ENCODE data around the gene FGF16. TPM values are rescaled to one million over a fixed set of nuclear protein-coding genes. Genes with fewer than 3 reads are reported as not detected.
"Not testable (repeated sequence)": the region's sequence is repeated elsewhere in the genome, so short reads cannot be mapped to it uniquely, and the experiment has no call there.

The FGF16 gene
- total RNA-seq, 2 donors from 2014 or later, result not detected

DNA sequence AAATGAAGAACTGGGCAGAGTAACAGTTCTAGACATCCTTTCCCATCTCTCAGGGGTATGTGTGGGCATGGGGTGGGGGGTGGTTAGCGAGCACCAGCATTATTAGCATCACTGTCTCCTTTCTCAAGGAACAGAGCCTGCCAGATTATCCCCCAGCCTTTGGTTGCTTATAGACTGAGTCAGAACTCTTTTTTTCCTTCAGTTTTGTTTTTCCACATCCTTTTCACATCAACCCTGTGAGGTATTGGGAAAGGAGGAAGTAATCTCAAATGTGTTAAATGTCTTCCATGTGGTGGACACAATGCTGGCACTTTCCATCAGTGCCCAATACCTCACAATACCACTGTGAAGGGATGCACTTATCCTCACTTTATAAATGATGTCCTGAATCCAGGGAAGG is 3.1 kb upstream of the FGF16 start:
- ATAC-seq, result no peak
- no peak for DNase-seq
- intact Hi-C loops (cut with DNase I, micrococcal nuclease), result no loop called here

DNA sequence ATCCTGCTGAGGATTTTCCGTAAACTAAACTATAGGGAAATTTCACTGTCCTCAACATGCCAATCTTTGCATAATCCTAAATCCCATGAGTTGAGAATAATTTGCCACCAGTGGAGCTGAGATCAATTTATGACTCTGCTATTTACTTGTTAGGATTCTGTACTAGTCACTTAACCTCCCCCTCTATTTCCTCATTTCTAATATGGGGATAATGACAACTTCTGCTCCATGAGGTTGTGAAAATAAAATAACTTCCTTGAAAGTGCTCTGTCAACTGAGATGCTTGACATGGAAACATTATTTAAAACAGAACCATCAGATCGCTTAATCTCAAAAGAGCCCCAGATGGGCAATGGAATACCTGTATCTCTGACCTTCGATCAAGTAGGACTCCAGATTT is 2.6 kb upstream of the FGF16 start:
- intact Hi-C loops (cut with DNase I, micrococcal nuclease), result no loop called here
- ATAC-seq, result no peak
- DNase-seq, result no peak

DNA sequence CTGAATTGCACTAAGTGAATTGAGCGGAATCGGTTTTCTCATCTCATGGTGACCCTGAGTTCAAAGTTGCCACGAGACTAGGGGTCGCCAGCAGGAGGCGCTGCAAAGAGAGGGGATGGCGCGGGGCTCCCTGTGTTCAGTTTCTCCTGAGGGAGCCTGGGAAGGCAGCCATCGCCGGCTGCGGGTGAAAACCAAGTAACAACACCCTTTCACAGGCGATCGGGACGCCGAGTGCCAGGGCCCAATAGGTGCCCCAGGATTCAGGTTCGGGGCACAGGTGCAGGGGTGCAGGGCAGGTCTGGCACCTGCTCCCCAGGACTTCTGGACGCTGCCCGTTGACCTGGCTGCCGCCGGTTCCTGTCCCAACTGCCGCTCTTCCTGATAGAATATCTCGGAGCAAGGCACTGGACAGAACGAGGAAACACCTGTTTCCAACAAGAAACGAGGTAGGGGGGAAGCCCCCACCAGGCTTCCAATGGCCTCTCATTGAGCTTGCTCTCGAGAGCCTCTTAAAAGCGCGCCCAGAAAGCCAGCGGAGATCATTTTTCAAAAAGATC is 1.1 kb upstream of the FGF16 start:
- peak in 1 of 2 donors; percentile 25 for DNase-seq
- ATAC-seq, result peak; percentile 49
- intact Hi-C loops (cut with DNase I, micrococcal nuclease), result no loop called here

DNA sequence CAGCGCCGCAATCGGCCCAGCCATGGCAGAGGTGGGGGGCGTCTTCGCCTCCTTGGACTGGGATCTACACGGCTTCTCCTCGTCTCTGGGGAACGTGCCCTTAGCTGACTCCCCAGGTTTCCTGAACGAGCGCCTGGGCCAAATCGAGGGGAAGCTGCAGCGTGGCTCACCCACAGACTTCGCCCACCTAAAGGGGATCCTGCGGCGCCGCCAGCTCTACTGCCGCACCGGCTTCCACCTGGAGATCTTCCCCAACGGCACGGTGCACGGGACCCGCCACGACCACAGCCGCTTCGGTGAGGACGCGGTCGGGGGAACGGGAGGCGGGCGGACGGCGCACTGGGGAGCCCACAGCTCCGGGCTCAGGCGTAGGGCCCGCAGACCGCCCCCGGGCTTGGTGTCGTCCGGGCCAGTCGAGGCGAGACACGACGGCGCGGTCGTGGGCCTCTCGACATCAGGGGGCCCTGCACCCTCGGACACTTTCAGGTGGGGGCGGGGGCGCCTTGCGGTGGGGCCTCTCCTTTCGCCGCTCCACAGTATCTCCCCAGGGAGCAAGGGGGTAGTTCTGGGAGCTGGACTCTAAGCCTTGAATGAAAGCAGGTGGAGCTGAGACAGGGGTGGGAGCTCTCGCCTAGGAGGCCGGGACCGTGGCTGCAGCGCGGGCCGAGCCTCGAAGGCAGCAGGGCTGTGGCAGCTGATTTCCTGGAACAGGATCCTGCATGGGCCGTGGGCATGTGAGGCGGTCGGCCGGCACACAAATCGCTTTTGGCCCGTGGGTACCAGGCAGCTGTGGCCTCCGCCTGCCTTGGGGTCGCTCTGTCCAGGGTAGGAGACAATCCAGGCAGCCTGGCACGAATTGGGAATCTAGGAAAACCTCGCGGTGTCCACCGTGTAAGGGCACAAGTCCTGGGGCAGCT is 722 bp downstream of the FGF16 start:
- DNase-seq (no peak), ATAC-seq (no peak)
- intact Hi-C loops (cut with DNase I, micrococcal nuclease), result no loop called here

DNA sequence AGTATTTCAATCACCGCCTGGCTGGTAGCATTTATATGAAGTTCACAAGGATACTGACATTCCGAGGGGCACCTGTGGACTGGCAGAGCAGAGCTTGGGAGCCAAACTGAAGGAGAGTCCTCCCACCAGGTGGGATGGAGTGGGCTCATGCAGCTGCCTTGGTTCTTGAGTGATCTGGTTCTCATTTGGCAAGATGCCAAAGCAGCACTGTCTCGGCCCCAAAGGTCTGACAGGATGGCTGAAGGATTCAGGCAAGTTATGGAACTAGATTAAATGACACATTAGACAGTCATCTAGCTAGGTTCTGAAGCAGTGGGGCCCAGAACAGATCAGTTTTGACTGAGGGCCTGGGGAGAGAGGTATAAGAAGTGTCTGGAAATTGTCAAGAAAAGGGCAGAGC is 3.2 kb downstream of the FGF16 start:
- DNase-seq (no peak), ATAC-seq (no peak)
- intact Hi-C loops (cut with DNase I, micrococcal nuclease), result no loop called here

DNA sequence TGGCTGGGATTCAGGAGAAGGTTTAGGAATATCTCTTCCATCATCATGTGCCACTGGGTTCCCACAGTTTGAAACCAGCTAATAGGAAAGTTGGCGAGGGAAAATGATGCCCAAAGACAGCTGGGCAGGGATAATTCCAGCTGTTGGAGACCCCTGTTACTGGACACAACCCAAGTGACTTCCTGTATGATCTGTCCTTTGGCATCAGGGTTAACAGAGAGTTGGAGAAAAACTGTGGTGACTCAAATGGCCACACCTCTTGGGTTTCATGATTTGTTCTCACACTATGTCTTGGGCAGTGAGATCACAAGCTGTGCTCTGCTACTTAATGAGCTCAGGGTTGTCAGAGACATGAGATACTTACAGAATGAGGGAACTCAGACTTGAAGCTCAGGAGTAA is 3.8 kb downstream of the FGF16 start:
- ATAC-seq, result no peak
- intact Hi-C loops (cut with DNase I, micrococcal nuclease), result no loop called here
- DNase-seq, result no peak

DNA sequence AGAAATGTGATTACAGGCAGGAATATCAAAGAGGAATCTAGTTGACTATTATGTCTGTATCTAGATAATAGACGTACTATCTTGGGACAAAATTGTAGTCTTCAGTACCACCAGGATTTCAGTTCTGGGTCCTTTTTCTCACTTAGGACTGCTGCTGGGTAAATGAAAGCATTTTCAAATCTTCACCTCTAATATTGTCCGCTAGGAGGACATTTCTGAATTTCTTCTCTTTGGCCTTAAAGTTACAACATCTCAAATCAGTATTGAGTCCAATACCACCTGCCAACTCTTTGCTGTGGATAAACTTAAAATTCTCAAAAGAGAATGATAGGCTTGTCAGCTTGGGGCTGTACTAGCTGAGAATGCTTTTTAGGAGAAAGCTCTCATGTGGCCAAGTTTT is 6.0 kb downstream of the FGF16 start:
- DNase-seq (no peak), ATAC-seq (no peak)
- intact Hi-C loops (cut with DNase I, micrococcal nuclease), result no loop called here

DNA sequence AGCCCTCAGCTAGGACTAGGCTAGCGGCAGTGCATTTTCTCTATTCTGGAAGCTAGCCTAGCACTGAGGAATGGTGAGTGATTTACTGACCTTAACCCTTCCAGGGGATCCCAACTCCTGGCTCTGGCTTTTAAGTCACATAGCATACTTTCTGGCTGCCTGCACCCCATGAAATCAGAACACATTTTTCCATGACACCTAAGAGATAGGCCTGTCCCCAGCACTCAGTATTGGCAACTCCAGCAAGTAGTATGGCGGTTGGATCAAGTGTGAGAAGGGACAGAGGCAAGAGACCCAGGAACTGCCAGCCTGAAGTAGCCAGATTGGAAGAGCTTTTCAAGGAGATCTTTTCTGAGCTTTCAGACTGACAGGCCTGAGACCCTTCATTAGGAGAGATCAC is 8.2 kb downstream of the FGF16 start:
- intact Hi-C loops (cut with DNase I, micrococcal nuclease), result no loop called here
- ATAC-seq (no peak), DNase-seq (no peak)

DNA sequence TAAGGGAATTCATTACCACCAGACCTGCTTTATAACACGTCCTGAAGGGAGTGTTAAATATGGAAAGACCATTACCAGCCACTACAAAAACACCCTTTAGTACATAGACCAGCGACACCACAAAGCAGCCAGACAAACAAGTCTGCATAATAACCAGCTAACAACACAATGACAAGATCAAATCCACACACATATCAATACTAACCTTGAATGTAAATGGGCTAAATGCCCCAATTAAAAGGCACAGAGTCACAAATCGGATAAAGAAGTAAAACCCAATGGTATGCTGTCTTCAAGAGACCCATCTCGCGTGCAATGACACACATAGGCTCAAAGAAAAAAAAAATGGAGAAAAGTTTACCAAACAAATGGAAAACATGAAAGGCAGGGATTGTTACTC is 36.9 kb downstream of the FGF16 start:
- ATAC-seq, result no peak
- no peak for DNase-seq
- intact Hi-C loops (cut with DNase I, micrococcal nuclease), result no loop called here

DNA sequence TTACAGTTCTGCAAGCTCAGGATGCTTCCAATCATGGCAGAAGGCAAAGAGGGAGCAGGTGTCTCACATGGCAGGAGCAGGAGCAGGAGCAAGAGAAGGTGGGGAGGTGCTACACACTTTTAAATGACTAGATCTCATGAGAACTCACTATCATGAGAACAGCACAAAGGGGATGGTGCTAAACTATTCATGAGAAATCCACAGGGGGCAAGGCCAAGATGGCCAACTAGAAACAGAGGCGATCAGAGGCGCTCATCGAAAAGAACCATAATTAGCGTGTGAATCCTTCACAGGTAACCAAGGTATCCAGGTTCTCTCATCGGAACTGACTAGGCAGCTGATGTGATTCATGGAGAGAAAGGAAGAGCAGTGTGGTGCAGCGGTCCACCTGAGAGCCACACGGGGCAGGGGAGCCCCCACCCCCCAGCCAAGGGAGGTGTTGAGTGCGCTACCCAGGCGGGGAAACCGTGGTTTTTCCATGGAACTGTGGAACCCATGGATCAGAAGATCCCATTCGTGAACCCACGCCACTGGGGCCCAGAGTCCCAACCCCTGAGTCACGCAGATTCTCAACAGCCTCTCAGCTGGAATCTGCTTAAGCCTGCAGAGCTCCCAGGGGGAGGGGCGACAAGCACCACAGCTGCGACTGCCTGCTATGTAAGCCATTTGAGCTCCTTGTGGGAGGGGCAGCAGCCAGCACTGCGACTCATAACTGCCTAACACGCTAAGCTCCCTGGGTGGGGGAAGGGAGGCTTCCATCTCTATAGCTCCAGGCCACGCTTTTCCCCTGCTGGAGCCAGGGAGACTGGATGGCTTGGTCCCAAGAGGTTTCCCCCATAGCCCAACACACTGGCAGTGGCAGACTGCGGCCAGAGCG is 46.7 kb downstream of the FGF16 start:
- ATAC-seq (no peak), DNase-seq (no peak)
- intact Hi-C loops (cut with DNase I, micrococcal nuclease), result no loop called here

DNA sequence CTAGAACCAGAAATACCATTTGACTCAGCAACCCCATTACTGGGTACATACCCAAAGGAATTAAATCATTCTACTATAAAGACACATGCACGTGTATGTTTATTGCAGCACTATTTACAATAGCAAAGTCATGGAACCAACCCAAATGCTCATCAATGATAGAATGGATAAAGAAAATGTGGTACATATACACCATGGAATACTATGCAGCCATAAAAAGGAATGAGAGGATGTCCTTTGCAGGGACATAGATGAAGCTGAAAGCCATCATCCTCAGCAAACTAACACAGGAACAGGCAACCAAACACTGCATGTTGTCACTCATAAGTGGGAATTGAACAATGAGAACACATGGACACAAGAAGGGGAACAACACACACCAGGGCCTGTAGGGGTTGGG is 53.0 kb downstream of the FGF16 start:
- intact Hi-C loops (cut with DNase I, micrococcal nuclease); DNase-seq; ATAC-seq: not testable (repeated sequence)

DNA sequence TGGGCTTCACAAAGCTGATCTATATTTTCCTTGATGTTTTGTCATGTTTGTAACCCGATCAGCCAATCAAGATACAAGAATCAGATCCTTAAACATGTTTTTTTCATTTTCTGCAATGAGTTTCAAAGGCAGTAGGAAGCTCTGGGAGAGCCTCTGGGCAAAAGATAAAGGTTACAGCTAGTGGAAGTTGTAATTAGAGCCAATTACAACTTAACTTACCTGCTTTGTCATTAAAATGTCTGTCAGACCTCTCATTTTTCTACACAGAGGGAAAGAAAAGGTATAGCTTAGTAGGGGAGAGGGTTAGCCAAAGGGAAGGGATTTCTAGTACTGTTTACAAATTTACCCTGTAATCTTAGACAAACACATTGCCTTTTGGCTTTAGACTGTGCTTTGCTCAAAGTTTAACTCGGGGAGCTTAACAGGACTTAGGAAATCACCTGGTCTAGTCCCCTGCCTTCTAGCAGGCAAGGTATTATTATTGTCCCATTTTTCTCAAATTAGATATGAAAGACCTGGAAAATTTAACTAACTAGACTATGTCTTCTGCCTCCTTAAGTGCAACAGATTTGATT is 55.8 kb downstream of the FGF16 start:
- ATAC-seq, result no peak
- no peak for DNase-seq
- intact Hi-C loops (cut with DNase I, micrococcal nuclease), result no loop called here

DNA sequence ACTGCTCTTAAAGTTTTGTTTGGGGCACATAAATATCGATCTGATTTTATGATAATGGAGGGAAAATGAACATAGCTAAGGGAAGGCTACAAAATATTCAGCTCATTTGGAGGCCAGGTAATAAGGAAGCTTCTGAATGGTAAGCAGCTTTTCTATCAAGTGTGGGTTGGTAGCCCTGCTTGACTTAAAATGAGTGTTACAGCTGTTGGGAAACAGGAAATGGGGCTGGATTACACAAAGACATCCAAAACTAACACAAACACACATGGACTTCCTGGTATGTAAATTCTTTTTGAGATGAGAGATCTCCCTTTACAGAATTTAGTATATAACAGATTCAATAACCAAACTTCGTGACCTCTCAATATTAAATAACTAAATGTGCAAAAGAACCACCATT is 58.0 kb downstream of the FGF16 start:
- ATAC-seq (no peak), DNase-seq (no peak)
- intact Hi-C loops (cut with DNase I, micrococcal nuclease), result no loop called here
